Keratinocyte (primary cell): ENCODE data around the gene OR9A2. TPM values are rescaled to one million over a fixed set of nuclear protein-coding genes. Genes with fewer than 3 reads are reported as not detected.

ENCODE experiments used
- DNase-seq: peaks from one replicate; pipeline ENCODE4 v3.0.0-alpha.2; 2011; ENCODE audit warnings: low read depth, missing footprints, low spot score
- FAIRE-seq: peaks from 2 replicates; lab custom pipeline; 2011; peaks lifted over from hg19 to GRCh38; lab: Jason Lieb, UNC
- H2AFZ ChIP-seq: 2 replicates; pipeline ENCODE4 v1.6.0; 2012; ENCODE audit warnings: low read length, control low read depth, inconsistent platforms; ENCODE audit not compliant: control insufficient read depth
- H3K27ac ChIP-seq: 2 replicates; pipeline ENCODE4 v1.5.1; 2011; ENCODE audit warnings: low read length; ENCODE audit not compliant: control insufficient read depth, insufficient read depth
- H3K27me3 ChIP-seq: 3 replicates; pipeline ENCODE4 v1.6.0; 2011; ENCODE audit warnings: low read length; ENCODE audit not compliant: control insufficient read depth, insufficient read depth; ENCODE audit errors: extremely low read depth
- H3K36me3 ChIP-seq, 2 experiments: 2 replicates in 1 of 2; 3 replicates in 1 of 2; pipeline ENCODE4 v1.5.1; 2011; ENCODE audit warnings: low read length in 2 of 2, mild to moderate bottlenecking in 1 of 2; ENCODE audit not compliant: control insufficient read depth in 2 of 2, insufficient read depth in 2 of 2; ENCODE audit errors: extremely low read depth in 1 of 2
- H3K4me1 ChIP-seq: 3 replicates; pipeline ENCODE4 v1.5.1; 2011; ENCODE audit warnings: low read length; ENCODE audit not compliant: control insufficient read depth, insufficient read depth; ENCODE audit errors: extremely low read depth
- H3K4me2 ChIP-seq: 3 replicates; pipeline ENCODE4 v1.6.0; 2011; ENCODE audit warnings: low read depth, low read length; ENCODE audit not compliant: control insufficient read depth, insufficient read depth; ENCODE audit errors: extremely low read depth
- H3K4me3 ChIP-seq, 3 experiments: fragments of 200-600 bp in 1 of 3; sonication (generic) in 1 of 3; 2 replicates in 2 of 3; 3 replicates in 1 of 3; pipeline ENCODE4 v1.5.1; 2011 to 2016; ENCODE audit warnings: low read length in 3 of 3, mild to moderate bottlenecking in 3 of 3, control low read depth in 2 of 3, inconsistent platforms in 1 of 3, low read depth in 1 of 3, mixed read lengths in 1 of 3, mixed run types in 1 of 3, moderate library complexity in 1 of 3; ENCODE audit not compliant: control insufficient read depth in 2 of 3, insufficient read depth in 2 of 3; ENCODE audit errors: extremely low read depth in 1 of 3
- H3K79me2 ChIP-seq: 2 replicates; pipeline ENCODE4 v1.6.0; 2012; ENCODE audit warnings: low read length; ENCODE audit not compliant: control insufficient read depth, insufficient read depth
- H3K9ac ChIP-seq: 3 replicates; pipeline ENCODE4 v1.6.0; 2011; ENCODE audit warnings: low read length; ENCODE audit not compliant: control insufficient read depth, insufficient read depth; ENCODE audit errors: extremely low read depth
- H3K9me1 ChIP-seq: 3 replicates; pipeline ENCODE4 v1.6.0; 2011; ENCODE audit warnings: low read length; ENCODE audit not compliant: control insufficient read depth, insufficient read depth; ENCODE audit errors: extremely low read depth
- H3K9me3 ChIP-seq: 2 replicates; pipeline ENCODE4 v1.5.1; 2012; ENCODE audit warnings: low read depth, low read length; ENCODE audit not compliant: control insufficient read depth
- H4K20me1 ChIP-seq: 3 replicates; pipeline ENCODE4 v1.6.0; 2011; ENCODE audit warnings: low read length; ENCODE audit not compliant: control insufficient read depth, insufficient read depth; ENCODE audit errors: extremely low read depth
- EZH2 ChIP-seq: IDR thresholded peaks from one replicate; pipeline ENCODE4 v1.6.1; 2012; ENCODE audit warnings: inconsistent platforms, mild to moderate bottlenecking, low read length, moderate library complexity
- dilution Hi-C: fragments of 300-500 bp; cut with MboI; formaldehyde crosslinking; loops from one replicate; pipeline ENCODE4 v1.7.0; 2020; ENCODE audit warnings: low sequenced_read_pairs; ENCODE audit not compliant: extremely low pct_ligation_motif_present
- polyA plus RNA-seq, 5 experiments: library from polyadenylated mRNA; depleted of rRNA in 3 of 5; stranded (reverse) in 3 of 5; stranded (forward) in 1 of 5; unstranded in 1 of 5; fragments of >200 nt; gene quantifications; 1 replicate in 1 of 5; 2 replicates in 3 of 5; 3 replicates in 1 of 5; pipeline versions ENCODE4 v1.2.1 to v1.2.3, GENCODE V29; 2011 to 2012; ENCODE audit warnings: missing spikeins in 2 of 5, low read depth in 1 of 5, low replicate concordance in 1 of 5
- TF ChIP-seq, protein P1 (sequence below), 3 experiments: IDR thresholded peaks in 1 of 3; conservative IDR thresholded peaks in 1 of 3; optimal IDR thresholded peaks in 1 of 3; 2 replicates in 2 of 3; 3 replicates in 1 of 3; pipeline versions ENCODE3 to v1.5.1; 2011; ENCODE audit warnings: low read length in 3 of 3, mild to moderate bottlenecking in 3 of 3, moderate library complexity in 2 of 3, control low read depth in 1 of 3, inconsistent platforms in 1 of 3; ENCODE audit not compliant: insufficient read depth in 2 of 3; ENCODE audit errors: extremely low read depth in 1 of 3

OR9A2 gene
- polyA plus RNA-seq, 1 donor (not counting 4 experiments of a cell fraction or from before 2014, with no cell fraction given) = not detected

DNA sequence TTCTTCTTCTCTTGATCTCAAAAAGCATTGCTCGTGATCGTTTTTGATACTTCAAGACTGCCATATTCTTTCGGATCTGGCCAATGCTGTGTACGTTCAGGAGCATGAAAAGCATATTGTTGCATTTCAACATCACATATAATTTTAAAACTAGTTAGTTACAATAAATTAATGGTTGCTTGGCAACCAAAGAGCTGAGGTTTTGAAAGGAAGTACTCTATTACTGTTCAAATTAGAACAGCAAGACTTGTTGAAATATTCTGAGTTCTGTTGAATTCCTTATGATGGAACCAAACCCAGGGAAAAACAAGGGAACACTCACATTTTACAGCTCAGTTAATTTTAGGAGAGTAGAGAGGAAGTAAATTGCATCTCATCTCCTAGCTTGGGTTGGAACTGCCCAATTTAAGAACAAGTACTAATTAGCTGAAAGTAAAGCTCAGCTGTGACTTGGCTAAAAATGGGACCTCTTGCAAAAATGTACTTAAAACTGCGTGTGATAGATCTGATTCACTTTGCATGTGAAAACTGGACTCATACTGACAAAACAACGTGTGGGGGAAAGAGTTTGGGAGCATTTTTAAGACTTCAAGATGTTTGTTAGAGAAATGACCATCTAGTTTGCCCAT lies 21.2 kb downstream of the OR9A2 start:
- no peak overlapping the region for H3K9ac ChIP-seq
- no peaks in the 10 kb centered on the region for H3K27me3 ChIP-seq
- no peak overlapping the region for H3K4me3 ChIP-seq
- no peak overlapping the region for H3K4me2 ChIP-seq
- TF ChIP-seq, protein P1, sequence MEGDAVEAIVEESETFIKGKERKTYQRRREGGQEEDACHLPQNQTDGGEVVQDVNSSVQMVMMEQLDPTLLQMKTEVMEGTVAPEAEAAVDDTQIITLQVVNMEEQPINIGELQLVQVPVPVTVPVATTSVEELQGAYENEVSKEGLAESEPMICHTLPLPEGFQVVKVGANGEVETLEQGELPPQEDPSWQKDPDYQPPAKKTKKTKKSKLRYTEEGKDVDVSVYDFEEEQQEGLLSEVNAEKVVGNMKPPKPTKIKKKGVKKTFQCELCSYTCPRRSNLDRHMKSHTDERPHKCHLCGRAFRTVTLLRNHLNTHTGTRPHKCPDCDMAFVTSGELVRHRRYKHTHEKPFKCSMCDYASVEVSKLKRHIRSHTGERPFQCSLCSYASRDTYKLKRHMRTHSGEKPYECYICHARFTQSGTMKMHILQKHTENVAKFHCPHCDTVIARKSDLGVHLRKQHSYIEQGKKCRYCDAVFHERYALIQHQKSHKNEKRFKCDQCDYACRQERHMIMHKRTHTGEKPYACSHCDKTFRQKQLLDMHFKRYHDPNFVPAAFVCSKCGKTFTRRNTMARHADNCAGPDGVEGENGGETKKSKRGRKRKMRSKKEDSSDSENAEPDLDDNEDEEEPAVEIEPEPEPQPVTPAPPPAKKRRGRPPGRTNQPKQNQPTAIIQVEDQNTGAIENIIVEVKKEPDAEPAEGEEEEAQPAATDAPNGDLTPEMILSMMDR (optimal IDR thresholded peaks at IDR 0.05 in 1 of 3, IDR thresholded peaks at IDR 0.05 in 1 of 3, conservative IDR thresholded peaks at IDR 0.05 in 1 of 3; ENCODE audit: extremely low read depth in 1 of 3, insufficient read depth in 2 of 3, low read length in 3 of 3) = no peak
- TF ChIP-seq EZH2 = no peak
- H3K9me1 ChIP-seq = no peaks in the 10 kb centered on the region
- no peak overlapping the region for H3K27ac ChIP-seq
- H2AFZ ChIP-seq = no peak overlapping the region
- DNase-seq = no peak
- no peak for FAIRE-seq
- H3K9me3 ChIP-seq = no peaks in the 10 kb centered on the region
- H3K36me3 ChIP-seq = no peaks in the 10 kb centered on the region
- H3K79me2 ChIP-seq = no peaks in the 10 kb centered on the region
- no peaks in the 10 kb centered on the region for H4K20me1 ChIP-seq
- no peaks in the 10 kb centered on the region for H3K4me1 ChIP-seq
- dilution Hi-C loops = no loop called here

DNA sequence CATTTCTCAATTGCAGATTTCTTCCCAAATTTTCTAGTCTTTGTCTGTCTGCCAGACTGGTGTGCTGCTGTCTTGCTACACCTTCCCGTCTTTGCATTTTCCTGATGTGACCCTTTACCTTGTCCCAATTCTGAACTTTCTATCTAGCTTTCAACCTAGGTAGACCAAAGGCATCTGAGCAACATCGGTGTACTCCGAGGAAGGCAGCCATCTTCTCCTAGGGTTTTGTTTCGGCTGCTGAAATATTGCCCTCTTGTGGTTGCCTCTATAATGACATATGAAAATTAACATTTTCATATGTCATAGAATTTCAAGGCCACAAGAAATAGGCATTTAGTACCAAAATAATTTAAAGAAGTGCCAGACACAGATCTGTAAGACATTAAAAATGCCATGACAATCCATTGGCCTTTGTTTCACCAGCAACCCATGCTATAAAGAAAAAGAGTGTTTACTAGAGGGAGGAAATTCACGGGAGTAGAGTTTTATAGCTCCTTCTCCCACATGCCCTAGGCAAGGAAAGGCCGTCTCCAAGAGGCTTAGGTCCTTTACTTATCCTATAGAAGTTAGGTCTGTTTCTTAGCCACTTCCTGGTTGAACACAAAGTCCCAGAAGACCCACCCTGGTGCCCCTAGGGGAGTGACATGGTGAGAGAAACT lies 23.4 kb downstream of the OR9A2 start:
- Histone ChIP-seq H3K4me1 (no peaks in the 10 kb centered on the region), H4K20me1 (no peaks in the 10 kb centered on the region), H3K9ac (no peak overlapping the region), H3K27me3 (no peaks in the 10 kb centered on the region), H3K4me2 (peak overlapping the region; percentile 74), H3K79me2 (no peaks in the 10 kb centered on the region), H3K4me3 (peak overlapping the region in 2 of 3 experiments; percentile 6 to 12), H2AFZ (peak overlapping the region; percentile 71), H3K27ac (no peak overlapping the region), H3K36me3 (no peaks in the 10 kb centered on the region), H3K9me1 (no peaks in the 10 kb centered on the region), H3K9me3 (no peaks in the 10 kb centered on the region)
- peak; percentile 76 for FAIRE-seq
- no peak for TF ChIP-seq EZH2
- TF ChIP-seq, protein P1 (optimal IDR thresholded peaks at IDR 0.05 in 1 of 3, IDR thresholded peaks at IDR 0.05 in 1 of 3, conservative IDR thresholded peaks at IDR 0.05 in 1 of 3; ENCODE audit: extremely low read depth in 1 of 3, insufficient read depth in 2 of 3, low read length in 3 of 3) = peak; percentile 45 to 66 (median 61)
- no peak for DNase-seq
- dilution Hi-C loops = no loop called here
